HG02759 (cell line): ENCODE measurements around the gene CUX1.
"Not testable (repeated sequence)": the region's sequence is repeated elsewhere in the genome, so short reads cannot be mapped to it uniquely, and the experiment has no call there.

Experiments used
- ATAC-seq: cut with Tn5 transposase; IDR thresholded peaks from one replicate; pipeline ENCODE4 v1.9.1; 2021; ENCODE audit warnings: mild to moderate bottlenecking, moderate library complexity; ENCODE audit not compliant: unreplicated experiment

The CUX1 gene

GRCh38 chr7:101996876-101997275 is 179.4 kb downstream of the CUX1 start:
- ATAC-seq = no peak

DNA sequence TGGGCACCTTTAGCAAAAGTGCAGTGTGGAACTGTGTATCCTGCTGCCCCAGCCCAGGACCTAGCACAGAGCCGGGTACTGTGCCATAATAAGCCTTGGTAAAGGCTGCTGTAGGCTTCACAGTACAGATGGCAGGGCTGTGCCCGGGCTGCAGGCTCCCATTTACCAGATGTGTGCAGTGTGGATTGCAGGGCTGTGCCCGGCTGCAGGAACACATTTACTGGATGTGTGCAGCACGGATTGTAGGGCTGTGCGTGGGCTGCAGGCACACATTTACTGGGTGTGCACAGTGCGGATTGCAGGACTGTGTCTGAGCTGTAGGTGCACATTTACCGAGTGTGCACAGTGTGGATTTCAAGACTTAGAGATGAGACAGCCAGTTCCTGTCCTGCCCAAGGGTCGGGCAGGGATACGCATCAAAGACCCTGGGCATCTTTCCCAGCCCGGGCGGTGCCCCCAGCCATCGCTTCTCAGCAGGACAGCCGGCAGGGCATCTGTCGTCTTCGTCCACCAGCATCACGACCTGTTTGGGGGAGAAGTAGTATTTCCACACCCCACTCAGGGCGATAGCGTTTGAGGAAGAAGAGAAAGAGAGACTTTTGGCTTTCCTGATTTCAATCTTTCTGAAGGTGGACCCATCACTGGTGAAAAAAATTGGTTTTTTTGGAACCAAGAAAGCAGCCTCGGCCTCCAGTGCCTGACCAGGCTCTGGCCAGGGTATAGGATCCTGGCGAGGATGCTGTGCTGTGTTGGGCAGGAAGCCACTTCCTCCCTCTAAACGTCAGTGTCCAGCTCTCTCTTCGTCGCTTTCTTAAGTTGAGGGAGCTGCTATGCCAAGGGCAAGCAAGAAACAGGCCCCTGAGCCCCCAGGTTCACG is 180.8 kb downstream of the CUX1 start:
- ATAC-seq = no peak

DNA sequence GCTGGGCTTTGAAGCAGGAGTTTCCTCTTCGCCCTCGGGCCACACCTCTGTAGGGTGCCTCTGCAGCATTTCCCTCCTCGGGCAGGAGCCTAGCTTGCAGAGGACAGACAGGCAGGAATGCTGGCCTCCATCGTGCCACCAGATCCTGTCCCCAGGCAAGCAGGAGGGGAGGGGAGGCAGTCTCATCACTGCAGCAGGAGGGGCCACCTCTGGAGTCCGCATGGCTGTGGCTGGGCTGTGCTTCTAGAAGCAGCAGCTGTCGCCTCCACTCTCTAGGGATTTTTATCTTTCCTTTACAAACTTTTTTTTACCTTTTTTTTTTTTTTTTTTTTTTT is 181.4 kb downstream of the CUX1 start:
- no peak for ATAC-seq

GRCh38 chr7:101999393-101999792 is 182.0 kb downstream of the CUX1 start:
- no peak for ATAC-seq

GRCh38 chr7:102000123-102000522 is 182.7 kb downstream of the CUX1 start:
- ATAC-seq = no peak

DNA sequence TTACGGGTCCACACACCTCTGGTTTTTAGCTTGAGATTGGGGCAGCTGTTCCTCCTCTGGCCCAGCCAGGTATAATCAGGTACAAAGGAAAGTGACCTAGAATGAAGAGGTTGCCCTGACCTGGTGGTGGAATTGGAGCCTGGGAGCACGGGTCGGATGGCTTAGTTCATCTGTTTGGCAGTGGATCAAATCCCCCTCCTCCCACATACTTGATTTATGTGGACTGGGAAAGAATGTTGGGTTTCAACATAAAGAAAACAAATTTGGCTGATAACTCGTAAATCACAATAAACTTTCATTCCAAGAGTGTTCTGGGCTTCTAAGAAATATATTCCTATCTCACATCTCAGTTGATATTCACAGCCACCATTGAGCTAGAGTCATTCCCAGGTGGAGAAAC is 186.8 kb downstream of the CUX1 start:
- no peak for ATAC-seq

GRCh38 chr7:102004848-102005247 is 187.4 kb downstream of the CUX1 start:
- no peak for ATAC-seq

DNA sequence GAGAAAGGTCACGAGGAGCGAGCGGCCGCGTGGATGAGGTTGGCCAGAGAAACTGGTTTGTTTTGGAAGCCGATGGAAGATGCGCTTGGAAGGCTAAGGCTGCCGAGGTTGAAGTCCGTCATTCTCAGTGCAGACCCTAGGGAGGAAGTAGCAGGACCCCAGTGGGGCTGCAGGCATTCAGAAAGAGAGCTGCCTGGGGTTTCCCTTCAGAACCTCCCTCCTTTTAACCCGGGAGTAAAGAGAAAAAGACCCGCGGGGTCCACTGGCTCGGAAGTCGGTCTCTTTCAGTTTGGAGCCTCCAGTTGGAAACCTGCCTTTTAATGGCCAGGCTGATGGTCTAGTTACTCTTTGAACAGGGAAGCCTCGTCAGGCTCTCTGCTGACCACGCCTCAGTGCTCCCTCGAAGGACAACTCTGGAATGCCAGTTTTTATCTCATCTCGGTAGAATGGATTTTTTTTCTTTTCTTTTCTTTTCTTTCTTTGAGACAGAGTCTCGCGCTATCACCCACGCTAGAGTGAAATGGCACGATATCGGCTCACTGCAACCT is 188.6 kb downstream of the CUX1 start:
- ATAC-seq = no peak

DNA sequence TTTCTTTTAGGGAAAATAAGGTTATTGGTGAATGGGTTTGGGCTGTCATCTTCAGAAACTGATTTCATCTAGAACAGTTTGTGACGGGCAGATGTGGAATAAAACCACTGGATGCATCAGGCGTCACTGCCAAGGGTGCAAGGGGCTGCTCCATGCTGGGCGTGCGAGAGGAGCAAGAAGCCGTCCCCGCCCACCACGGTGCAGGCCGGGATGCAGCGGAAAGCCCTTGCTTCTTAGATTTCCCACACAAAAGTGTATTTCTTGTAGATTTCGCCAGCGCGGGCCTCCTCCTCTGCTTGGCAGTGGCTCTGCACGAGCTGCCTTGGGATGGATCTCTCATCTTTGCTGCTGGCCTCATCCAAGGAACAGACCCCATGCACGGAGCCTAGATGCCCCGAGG is 189.3 kb downstream of the CUX1 start:
- ATAC-seq = no peak

GRCh38 chr7:102008535-102009262 is 191.3 kb downstream of the CUX1 start:
- ATAC-seq = no peak

- no peak for ATAC-seq
Measured at GRCh38 chr7:102009628-102010027, 192.2 kb downstream of the CUX1 start.

GRCh38 chr7:102012112-102012830 is 194.8 kb downstream of the CUX1 start:
- not testable (repeated sequence) for ATAC-seq

DNA sequence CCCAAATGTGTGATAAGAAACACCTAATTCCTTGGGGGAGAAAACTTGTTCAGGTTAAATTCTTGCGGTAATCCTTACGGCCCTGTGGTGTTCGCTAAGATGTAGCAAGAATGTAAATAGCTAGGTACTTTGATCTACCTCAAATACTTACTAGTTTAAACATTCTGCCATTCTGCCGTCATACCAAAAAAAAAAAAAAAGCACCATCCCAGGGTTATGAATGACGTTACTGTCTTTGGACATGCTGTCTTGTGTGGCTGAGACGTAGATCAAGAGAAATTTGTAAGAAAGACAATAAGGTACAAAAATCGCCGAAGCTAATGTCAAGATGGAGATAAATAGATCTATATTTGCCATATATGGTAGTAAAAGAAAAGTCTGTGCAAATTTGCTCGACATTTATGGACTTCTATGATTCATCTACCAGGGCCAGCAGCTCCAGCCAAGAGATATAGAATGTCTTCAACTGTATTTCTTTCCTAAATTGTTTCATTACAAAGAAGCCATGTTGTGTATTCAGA is 195.6 kb downstream of the CUX1 start:
- no peak for ATAC-seq

GRCh38 chr7:102018876-102019275 is 201.4 kb downstream of the CUX1 start:
- ATAC-seq = no peak

DNA sequence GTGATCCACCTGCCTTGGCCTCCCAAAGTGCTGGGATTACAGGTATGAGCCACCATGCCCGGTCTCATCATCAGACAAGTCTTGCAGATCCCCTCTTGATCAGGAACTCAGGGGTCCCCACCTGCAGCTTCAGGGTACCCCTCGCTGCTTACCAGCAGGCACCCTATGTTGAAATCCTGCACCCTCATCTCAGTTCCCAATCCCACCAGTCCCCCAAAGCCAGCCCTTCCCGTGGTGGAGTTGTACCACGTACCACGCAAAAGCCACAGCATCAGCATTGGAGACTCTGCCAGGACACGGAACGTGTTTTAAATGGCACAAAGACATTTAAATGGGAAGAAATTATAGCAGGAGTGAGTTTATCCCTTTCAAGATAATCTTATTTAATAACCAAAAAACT is 202.0 kb downstream of the CUX1 start:
- no peak for ATAC-seq

DNA sequence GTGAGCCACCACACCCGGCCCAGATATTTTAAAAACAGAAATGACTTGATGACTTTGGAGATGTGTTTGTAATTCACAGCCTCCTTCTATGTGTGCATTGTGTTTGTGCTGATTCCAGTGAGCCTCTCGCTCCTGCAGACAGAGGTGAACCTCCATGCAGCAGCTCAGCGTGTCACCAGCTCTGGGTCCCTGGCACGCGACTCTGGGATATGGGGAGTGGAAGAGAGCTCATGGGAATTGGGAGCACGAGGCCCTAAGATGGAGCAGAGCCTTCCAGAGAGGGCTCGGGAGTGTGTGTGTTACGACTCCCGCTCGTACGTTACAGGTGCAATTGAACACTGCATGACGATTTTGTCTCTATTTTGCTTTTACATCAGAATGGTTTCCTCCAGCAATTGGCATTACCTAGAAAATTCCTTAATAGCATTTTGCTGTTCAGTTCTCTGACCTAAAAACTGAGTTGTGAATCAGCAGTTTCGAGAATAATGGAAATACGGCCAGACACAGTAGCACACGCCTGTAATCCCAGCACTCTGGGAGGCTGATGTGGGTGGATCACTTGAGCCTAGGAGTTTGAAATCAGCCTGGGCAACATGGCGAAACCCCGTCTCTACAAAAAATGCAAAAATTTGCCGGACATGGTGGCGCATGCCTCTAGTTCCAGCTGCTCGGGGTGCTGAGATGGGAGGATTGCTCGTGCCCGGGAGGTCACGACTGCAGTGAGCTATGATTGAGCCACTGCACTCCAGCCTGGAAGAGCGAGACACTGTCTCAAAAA is 204.6 kb downstream of the CUX1 start:
- no peak for ATAC-seq

GRCh38 chr7:102024005-102024768 is 206.8 kb downstream of the CUX1 start:
- no peak for ATAC-seq

- ATAC-seq = no peak
Measured at GRCh38 chr7:102024769-102025391, 207.5 kb downstream of the CUX1 start.

GRCh38 chr7:102025777-102026176 is 208.4 kb downstream of the CUX1 start:
- not testable (repeated sequence) for ATAC-seq
